Adrenal gland (tissue), 5 donors: ENCODE measurements around the gene ICA1.

Experiments
- CTCF ChIP-seq, 6 experiments: fragments of 450-650 bp in 4 of 6; fragments of 200-600 bp in 2 of 6; sonication (generic) in 1 of 6; IDR thresholded peaks; 1 replicate in 5 of 6; 2 replicates in 1 of 6; pipeline versions ENCODE4 v1.5.1 to v1.8.0; 2016 to 2021; ENCODE audit warnings: antibody characterized with exemption in 6 of 6, mild to moderate bottlenecking in 2 of 6, moderate library complexity in 1 of 6
- POLR2A ChIP-seq, 2 donors: fragments of 450-650 bp; IDR thresholded peaks; one replicate each; pipeline ENCODE4 v1.6.1; 2017; ENCODE audit warnings: antibody characterized with exemption in 2 of 2, mild to moderate bottlenecking in 2 of 2, moderate library complexity in 1 of 2
- donor health status: DM: no; HTN: no; CAD: no.

- TF ChIP-seq POLR2A (IDR thresholded peaks at IDR 0.05) = no peak
- TF ChIP-seq CTCF (IDR thresholded peaks at IDR 0.05) = no peak
These were observed 89.3 kb downstream of the ICA1 start for GRCh38 chr7:8172372-8173354.
